ENCODE results near the gene SRGAP1.

GRCh38 chr12:64105026-64105425, 260.5 kb downstream of the SRGAP1 start:
- TF ChIP-seq, protein P1, sequence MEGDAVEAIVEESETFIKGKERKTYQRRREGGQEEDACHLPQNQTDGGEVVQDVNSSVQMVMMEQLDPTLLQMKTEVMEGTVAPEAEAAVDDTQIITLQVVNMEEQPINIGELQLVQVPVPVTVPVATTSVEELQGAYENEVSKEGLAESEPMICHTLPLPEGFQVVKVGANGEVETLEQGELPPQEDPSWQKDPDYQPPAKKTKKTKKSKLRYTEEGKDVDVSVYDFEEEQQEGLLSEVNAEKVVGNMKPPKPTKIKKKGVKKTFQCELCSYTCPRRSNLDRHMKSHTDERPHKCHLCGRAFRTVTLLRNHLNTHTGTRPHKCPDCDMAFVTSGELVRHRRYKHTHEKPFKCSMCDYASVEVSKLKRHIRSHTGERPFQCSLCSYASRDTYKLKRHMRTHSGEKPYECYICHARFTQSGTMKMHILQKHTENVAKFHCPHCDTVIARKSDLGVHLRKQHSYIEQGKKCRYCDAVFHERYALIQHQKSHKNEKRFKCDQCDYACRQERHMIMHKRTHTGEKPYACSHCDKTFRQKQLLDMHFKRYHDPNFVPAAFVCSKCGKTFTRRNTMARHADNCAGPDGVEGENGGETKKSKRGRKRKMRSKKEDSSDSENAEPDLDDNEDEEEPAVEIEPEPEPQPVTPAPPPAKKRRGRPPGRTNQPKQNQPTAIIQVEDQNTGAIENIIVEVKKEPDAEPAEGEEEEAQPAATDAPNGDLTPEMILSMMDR (IDR thresholded peaks at IDR 0.05) = no peak
- TF ChIP-seq EZH2 (IDR thresholded peaks at IDR 0.05) = no peak
